ENCODE results near the gene IFI27L2.

IFI27L2 gene

GRCh38 chr14:94139006-94139405 is 9.6 kb upstream of the IFI27L2 start:
- peaks cover 17% of the 10 kb centered on the region for H3K27me3 Mint-ChIP-seq (ENCODE audit: low read depth, poor library complexity)
- peaks cover 18% of the 10 kb centered on the region for H3K9me3 Mint-ChIP-seq
- H3K4me1 Mint-ChIP-seq: peaks cover 4% of the 10 kb centered on the region
- no peak for DNase-seq
- H3K4me3 Mint-ChIP-seq: no peak overlapping the region
- TF ChIP-seq, protein P1, sequence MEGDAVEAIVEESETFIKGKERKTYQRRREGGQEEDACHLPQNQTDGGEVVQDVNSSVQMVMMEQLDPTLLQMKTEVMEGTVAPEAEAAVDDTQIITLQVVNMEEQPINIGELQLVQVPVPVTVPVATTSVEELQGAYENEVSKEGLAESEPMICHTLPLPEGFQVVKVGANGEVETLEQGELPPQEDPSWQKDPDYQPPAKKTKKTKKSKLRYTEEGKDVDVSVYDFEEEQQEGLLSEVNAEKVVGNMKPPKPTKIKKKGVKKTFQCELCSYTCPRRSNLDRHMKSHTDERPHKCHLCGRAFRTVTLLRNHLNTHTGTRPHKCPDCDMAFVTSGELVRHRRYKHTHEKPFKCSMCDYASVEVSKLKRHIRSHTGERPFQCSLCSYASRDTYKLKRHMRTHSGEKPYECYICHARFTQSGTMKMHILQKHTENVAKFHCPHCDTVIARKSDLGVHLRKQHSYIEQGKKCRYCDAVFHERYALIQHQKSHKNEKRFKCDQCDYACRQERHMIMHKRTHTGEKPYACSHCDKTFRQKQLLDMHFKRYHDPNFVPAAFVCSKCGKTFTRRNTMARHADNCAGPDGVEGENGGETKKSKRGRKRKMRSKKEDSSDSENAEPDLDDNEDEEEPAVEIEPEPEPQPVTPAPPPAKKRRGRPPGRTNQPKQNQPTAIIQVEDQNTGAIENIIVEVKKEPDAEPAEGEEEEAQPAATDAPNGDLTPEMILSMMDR (IDR thresholded peaks at IDR 0.05): no peak
- no peak overlapping the region for H3K27ac Mint-ChIP-seq
- H3K36me3 Mint-ChIP-seq (ENCODE audit: low read depth): peaks cover 8% of the 10 kb centered on the region

DNA sequence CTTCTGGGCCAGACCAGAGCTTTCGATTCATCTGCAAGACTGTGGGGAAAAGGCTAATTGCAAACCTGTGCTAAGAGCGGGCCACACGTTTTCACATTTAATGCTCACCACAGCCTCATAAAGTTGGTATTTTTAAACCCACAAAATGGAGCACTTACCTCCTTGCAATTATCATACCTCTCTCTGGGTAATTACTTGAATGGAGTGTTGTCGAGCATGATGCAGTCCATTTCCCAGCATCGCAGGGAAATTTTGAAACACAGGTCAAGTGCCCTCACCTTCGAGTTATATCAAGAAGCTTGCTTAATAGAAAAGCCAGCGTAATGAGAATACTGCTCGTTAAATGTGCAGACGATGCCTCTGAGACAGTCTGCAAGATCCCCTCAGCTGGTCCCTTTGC is 8.8 kb upstream of the IFI27L2 start:
- Mint-ChIP-seq H3K36me3 (ENCODE audit: low read depth) (peaks cover 8% of the 10 kb centered on the region), H3K4me1 (peaks cover 4% of the 10 kb centered on the region), H3K4me3 (no peak overlapping the region), H3K9me3 (peaks cover 18% of the 10 kb centered on the region), H3K27me3 (ENCODE audit: low read depth, poor library complexity) (peaks cover 22% of the 10 kb centered on the region), H3K27ac (no peak overlapping the region)
- TF ChIP-seq, protein P1 (IDR thresholded peaks at IDR 0.05): no peak
- no peak for DNase-seq

- peaks cover 28% of the 10 kb centered on the region for H3K27me3 Mint-ChIP-seq (ENCODE audit: low read depth, poor library complexity)
- H3K4me3 Mint-ChIP-seq: no peak overlapping the region
- no peak overlapping the region for H3K27ac Mint-ChIP-seq
- peaks cover 4% of the 10 kb centered on the region for H3K4me1 Mint-ChIP-seq
- peaks cover 8% of the 10 kb centered on the region for H3K36me3 Mint-ChIP-seq (ENCODE audit: low read depth)
- TF ChIP-seq, protein P1 (IDR thresholded peaks at IDR 0.05): peak; percentile 98
- peaks cover 18% of the 10 kb centered on the region for H3K9me3 Mint-ChIP-seq
- peak; percentile 92 for DNase-seq
Measured at GRCh38 chr14:94136575-94137331, 7.3 kb upstream of the IFI27L2 start.

- TF ChIP-seq, protein P1 (IDR thresholded peaks at IDR 0.05): no peak
- H3K27ac Mint-ChIP-seq: no peak overlapping the region
- H3K36me3 Mint-ChIP-seq (ENCODE audit: low read depth): peaks cover 8% of the 10 kb centered on the region
- no peak for DNase-seq
- H3K9me3 Mint-ChIP-seq: peaks cover 18% of the 10 kb centered on the region
- H3K27me3 Mint-ChIP-seq (ENCODE audit: low read depth, poor library complexity): peaks cover 29% of the 10 kb centered on the region
- peaks cover 6% of the 10 kb centered on the region for H3K4me1 Mint-ChIP-seq
- no peak overlapping the region for H3K4me3 Mint-ChIP-seq
Measured at GRCh38 chr14:94135476-94135875, 6.1 kb upstream of the IFI27L2 start.

DNA sequence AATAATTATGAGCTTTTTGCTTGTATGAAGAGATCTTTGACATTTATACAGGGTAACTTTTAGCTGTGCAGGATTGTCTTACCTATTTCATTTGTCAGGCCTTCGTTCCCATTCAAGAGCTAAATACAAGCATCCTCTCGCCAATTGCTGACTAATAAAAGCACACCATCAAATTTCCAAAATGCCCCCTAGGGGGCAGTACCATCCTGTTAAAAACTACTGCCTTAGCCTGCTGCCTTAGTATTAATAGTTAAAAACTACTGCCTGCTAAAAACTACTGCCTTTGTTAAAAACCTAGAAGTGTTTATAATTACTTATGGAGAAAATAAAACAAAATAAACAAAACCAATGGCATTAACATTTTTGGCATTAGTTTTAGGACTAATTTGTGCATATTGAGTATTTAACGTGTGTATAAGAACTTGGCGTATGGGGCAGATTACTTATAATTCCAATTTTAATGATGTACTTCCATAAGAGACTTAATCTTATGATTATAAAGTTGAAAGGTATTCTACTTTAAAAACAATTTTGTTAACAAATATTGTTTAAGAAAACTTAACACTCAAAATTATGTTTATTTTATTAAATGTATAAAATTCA is 3.0 kb upstream of the IFI27L2 start:
- H3K9me3 Mint-ChIP-seq: peaks cover 18% of the 10 kb centered on the region
- H3K27me3 Mint-ChIP-seq (ENCODE audit: low read depth, poor library complexity): peaks cover 25% of the 10 kb centered on the region
- peaks cover 8% of the 10 kb centered on the region for H3K36me3 Mint-ChIP-seq (ENCODE audit: low read depth)
- H3K4me1 Mint-ChIP-seq: peaks cover 21% of the 10 kb centered on the region
- DNase-seq: peak; percentile 64
- TF ChIP-seq, protein P1 (IDR thresholded peaks at IDR 0.05): peak; percentile 86
- H3K27ac Mint-ChIP-seq: no peak overlapping the region
- H3K4me3 Mint-ChIP-seq: no peak overlapping the region

All from nephron progenitor cell (in vitro differentiated cells).